Keratinocyte (primary cell): ENCODE data around the gene CACNA1H. TPM values are rescaled to one million over a fixed set of nuclear protein-coding genes. Genes with fewer than 3 reads are reported as not detected.

Experiments
- DNase-seq: peaks from one replicate; pipeline ENCODE4 v3.0.0-alpha.2; 2011; ENCODE audit warnings: low read depth, missing footprints, low spot score
- FAIRE-seq: peaks from 2 replicates; lab custom pipeline; 2011; peaks lifted over from hg19 to GRCh38; lab: Jason Lieb, UNC
- H2AFZ ChIP-seq: 2 replicates; pipeline ENCODE4 v1.6.0; 2012; ENCODE audit warnings: low read length, control low read depth, inconsistent platforms; ENCODE audit not compliant: control insufficient read depth
- H3K27ac ChIP-seq: 2 replicates; pipeline ENCODE4 v1.5.1; 2011; ENCODE audit warnings: low read length; ENCODE audit not compliant: control insufficient read depth, insufficient read depth
- H3K27me3 ChIP-seq: 3 replicates; pipeline ENCODE4 v1.6.0; 2011; ENCODE audit warnings: low read length; ENCODE audit not compliant: control insufficient read depth, insufficient read depth; ENCODE audit errors: extremely low read depth
- H3K36me3 ChIP-seq, 2 experiments: 2 replicates in 1 of 2; 3 replicates in 1 of 2; pipeline ENCODE4 v1.5.1; 2011; ENCODE audit warnings: low read length in 2 of 2, mild to moderate bottlenecking in 1 of 2; ENCODE audit not compliant: control insufficient read depth in 2 of 2, insufficient read depth in 2 of 2; ENCODE audit errors: extremely low read depth in 1 of 2
- H3K4me1 ChIP-seq: 3 replicates; pipeline ENCODE4 v1.5.1; 2011; ENCODE audit warnings: low read length; ENCODE audit not compliant: control insufficient read depth, insufficient read depth; ENCODE audit errors: extremely low read depth
- H3K4me2 ChIP-seq: 3 replicates; pipeline ENCODE4 v1.6.0; 2011; ENCODE audit warnings: low read depth, low read length; ENCODE audit not compliant: control insufficient read depth, insufficient read depth; ENCODE audit errors: extremely low read depth
- H3K4me3 ChIP-seq, 3 experiments: fragments of 200-600 bp in 1 of 3; sonication (generic) in 1 of 3; 2 replicates in 2 of 3; 3 replicates in 1 of 3; pipeline ENCODE4 v1.5.1; 2011 to 2016; ENCODE audit warnings: low read length in 3 of 3, mild to moderate bottlenecking in 3 of 3, control low read depth in 2 of 3, inconsistent platforms in 1 of 3, low read depth in 1 of 3, mixed read lengths in 1 of 3, mixed run types in 1 of 3, moderate library complexity in 1 of 3; ENCODE audit not compliant: control insufficient read depth in 2 of 3, insufficient read depth in 2 of 3; ENCODE audit errors: extremely low read depth in 1 of 3
- H3K79me2 ChIP-seq: 2 replicates; pipeline ENCODE4 v1.6.0; 2012; ENCODE audit warnings: low read length; ENCODE audit not compliant: control insufficient read depth, insufficient read depth
- H3K9ac ChIP-seq: 3 replicates; pipeline ENCODE4 v1.6.0; 2011; ENCODE audit warnings: low read length; ENCODE audit not compliant: control insufficient read depth, insufficient read depth; ENCODE audit errors: extremely low read depth
- H3K9me1 ChIP-seq: 3 replicates; pipeline ENCODE4 v1.6.0; 2011; ENCODE audit warnings: low read length; ENCODE audit not compliant: control insufficient read depth, insufficient read depth; ENCODE audit errors: extremely low read depth
- H3K9me3 ChIP-seq: 2 replicates; pipeline ENCODE4 v1.5.1; 2012; ENCODE audit warnings: low read depth, low read length; ENCODE audit not compliant: control insufficient read depth
- H4K20me1 ChIP-seq: 3 replicates; pipeline ENCODE4 v1.6.0; 2011; ENCODE audit warnings: low read length; ENCODE audit not compliant: control insufficient read depth, insufficient read depth; ENCODE audit errors: extremely low read depth
- EZH2 ChIP-seq: IDR thresholded peaks from one replicate; pipeline ENCODE4 v1.6.1; 2012; ENCODE audit warnings: inconsistent platforms, mild to moderate bottlenecking, low read length, moderate library complexity
- dilution Hi-C: fragments of 300-500 bp; cut with MboI; formaldehyde crosslinking; loops from one replicate; pipeline ENCODE4 v1.7.0; 2020; ENCODE audit warnings: low sequenced_read_pairs; ENCODE audit not compliant: extremely low pct_ligation_motif_present
- polyA plus RNA-seq, 5 experiments: library from polyadenylated mRNA; depleted of rRNA in 3 of 5; stranded (reverse) in 3 of 5; stranded (forward) in 1 of 5; unstranded in 1 of 5; fragments of >200 nt; gene quantifications; 1 replicate in 1 of 5; 2 replicates in 3 of 5; 3 replicates in 1 of 5; pipeline versions ENCODE4 v1.2.1 to v1.2.3, GENCODE V29; 2011 to 2012; ENCODE audit warnings: missing spikeins in 2 of 5, low read depth in 1 of 5, low replicate concordance in 1 of 5
- TF ChIP-seq, protein P1 (sequence below), 3 experiments: IDR thresholded peaks in 1 of 3; conservative IDR thresholded peaks in 1 of 3; optimal IDR thresholded peaks in 1 of 3; 2 replicates in 2 of 3; 3 replicates in 1 of 3; pipeline versions ENCODE3 to v1.5.1; 2011; ENCODE audit warnings: low read length in 3 of 3, mild to moderate bottlenecking in 3 of 3, moderate library complexity in 2 of 3, control low read depth in 1 of 3, inconsistent platforms in 1 of 3; ENCODE audit not compliant: insufficient read depth in 2 of 3; ENCODE audit errors: extremely low read depth in 1 of 3

CACNA1H gene
- polyA plus RNA-seq, 1 donor (not counting 4 experiments of a cell fraction or from before 2014, with no cell fraction given) = not detected

DNA sequence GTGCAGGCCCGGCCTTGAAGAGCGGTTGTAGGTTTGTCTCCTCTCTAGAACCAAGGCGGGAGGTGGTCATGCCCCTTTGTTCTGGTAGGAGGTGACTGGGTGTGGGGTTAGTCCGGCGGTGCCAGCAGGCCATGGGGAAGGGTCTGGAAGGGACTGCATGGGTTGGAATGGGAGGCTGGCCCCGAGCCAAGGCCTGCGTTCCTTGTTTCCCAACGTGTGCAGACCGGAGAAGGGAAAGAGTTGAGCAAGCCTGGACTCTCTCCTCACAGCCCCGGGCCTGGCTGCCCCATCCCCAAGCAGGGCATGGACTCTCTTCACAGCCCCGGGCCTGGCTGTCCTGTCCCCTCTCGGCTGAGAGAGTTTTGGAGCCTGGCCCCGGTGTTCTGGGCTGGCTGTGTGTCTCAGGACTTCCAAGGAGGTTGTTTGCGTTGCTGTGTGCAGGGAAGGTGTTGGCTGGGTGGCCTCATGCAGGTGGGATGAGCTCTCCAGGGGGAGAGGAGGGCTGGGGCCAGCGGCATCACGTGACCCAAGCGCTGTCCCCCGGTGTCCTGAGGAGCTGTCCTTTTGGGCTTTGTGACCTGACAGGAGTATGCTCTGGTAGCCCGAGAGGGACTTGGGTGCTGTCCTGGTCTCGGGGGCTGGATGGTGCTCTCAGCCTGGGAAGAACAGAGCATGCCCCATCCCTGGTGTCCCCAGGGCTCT, 2.6 kb downstream of the CACNA1H start:
- no peaks in the 10 kb centered on the region for H3K9me1 ChIP-seq
- H3K4me3 ChIP-seq = no peak overlapping the region
- no peak overlapping the region for H3K27ac ChIP-seq
- H3K9ac ChIP-seq = no peak overlapping the region
- H4K20me1 ChIP-seq = no peaks in the 10 kb centered on the region
- no peaks in the 10 kb centered on the region for H3K9me3 ChIP-seq
- H3K79me2 ChIP-seq = no peaks in the 10 kb centered on the region
- TF ChIP-seq EZH2 = no peak
- TF ChIP-seq, protein P1, sequence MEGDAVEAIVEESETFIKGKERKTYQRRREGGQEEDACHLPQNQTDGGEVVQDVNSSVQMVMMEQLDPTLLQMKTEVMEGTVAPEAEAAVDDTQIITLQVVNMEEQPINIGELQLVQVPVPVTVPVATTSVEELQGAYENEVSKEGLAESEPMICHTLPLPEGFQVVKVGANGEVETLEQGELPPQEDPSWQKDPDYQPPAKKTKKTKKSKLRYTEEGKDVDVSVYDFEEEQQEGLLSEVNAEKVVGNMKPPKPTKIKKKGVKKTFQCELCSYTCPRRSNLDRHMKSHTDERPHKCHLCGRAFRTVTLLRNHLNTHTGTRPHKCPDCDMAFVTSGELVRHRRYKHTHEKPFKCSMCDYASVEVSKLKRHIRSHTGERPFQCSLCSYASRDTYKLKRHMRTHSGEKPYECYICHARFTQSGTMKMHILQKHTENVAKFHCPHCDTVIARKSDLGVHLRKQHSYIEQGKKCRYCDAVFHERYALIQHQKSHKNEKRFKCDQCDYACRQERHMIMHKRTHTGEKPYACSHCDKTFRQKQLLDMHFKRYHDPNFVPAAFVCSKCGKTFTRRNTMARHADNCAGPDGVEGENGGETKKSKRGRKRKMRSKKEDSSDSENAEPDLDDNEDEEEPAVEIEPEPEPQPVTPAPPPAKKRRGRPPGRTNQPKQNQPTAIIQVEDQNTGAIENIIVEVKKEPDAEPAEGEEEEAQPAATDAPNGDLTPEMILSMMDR (optimal IDR thresholded peaks at IDR 0.05 in 1 of 3, IDR thresholded peaks at IDR 0.05 in 1 of 3, conservative IDR thresholded peaks at IDR 0.05 in 1 of 3; ENCODE audit: extremely low read depth in 1 of 3, insufficient read depth in 2 of 3, low read length in 3 of 3) = no peak
- dilution Hi-C loops = no loop called here
- H3K27me3 ChIP-seq = peaks cover 74% of the 10 kb centered on the region
- FAIRE-seq = no peak
- no peak overlapping the region for H2AFZ ChIP-seq
- H3K4me2 ChIP-seq = no peak overlapping the region
- H3K4me1 ChIP-seq = no peaks in the 10 kb centered on the region
- H3K36me3 ChIP-seq = no peaks in the 10 kb centered on the region
- DNase-seq = no peak

DNA sequence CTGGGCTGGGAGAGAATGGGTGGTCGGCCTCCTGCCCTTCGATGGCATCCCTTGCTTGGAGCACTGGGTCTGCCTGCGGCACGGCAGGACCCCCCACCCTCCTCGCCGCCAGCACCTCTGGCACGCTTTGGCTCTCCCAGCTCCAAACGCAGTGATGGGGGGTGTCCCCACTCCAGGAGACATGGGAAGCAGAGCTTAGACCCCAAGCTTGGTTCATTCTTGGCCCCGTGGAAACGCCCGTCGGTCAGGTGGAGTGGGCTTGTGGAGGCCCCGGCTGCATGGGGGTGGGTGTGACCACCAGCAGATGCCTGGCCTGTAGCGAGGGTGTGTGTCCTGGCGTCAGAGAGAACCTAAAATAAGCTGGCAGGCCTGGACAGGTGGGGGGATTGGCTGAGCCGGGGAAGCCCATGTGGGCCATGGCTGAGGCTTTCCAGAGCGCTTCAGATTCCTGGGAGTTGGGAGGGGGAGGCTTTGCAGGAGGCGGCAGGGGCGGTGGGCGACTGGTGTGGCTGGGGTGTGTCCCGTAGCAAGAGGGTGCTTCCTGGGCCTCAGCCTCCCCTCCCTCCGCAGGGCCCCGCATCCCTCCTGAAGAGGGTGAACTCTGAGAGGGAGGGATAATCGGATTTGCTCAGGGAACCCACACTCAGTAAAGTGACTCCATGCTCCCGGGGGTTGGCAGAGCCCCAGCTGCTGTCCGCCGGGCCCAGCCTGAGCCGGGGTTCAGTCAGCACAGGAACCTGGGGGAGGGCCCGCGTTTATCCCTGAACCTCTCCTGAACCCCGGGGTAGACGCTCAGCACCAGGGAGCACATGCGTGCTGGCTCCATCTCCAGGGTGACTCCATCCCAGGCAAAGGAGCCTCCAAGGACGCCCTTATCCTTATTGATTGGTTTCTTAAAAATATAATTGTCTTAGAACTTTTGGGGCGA, 3.4 kb downstream of the CACNA1H start:
- dilution Hi-C loops = no loop called here
- no peaks in the 10 kb centered on the region for H3K9me1 ChIP-seq
- no peaks in the 10 kb centered on the region for H3K36me3 ChIP-seq
- H3K9me3 ChIP-seq = no peaks in the 10 kb centered on the region
- H3K27me3 ChIP-seq = peaks cover 79% of the 10 kb centered on the region
- no peak overlapping the region for H3K4me3 ChIP-seq
- H3K79me2 ChIP-seq = no peaks in the 10 kb centered on the region
- no peak overlapping the region for H3K4me2 ChIP-seq
- no peak overlapping the region for H2AFZ ChIP-seq
- no peak overlapping the region for H3K27ac ChIP-seq
- no peaks in the 10 kb centered on the region for H3K4me1 ChIP-seq
- TF ChIP-seq, protein P1 (optimal IDR thresholded peaks at IDR 0.05 in 1 of 3, IDR thresholded peaks at IDR 0.05 in 1 of 3, conservative IDR thresholded peaks at IDR 0.05 in 1 of 3; ENCODE audit: extremely low read depth in 1 of 3, insufficient read depth in 2 of 3, low read length in 3 of 3) = no peak
- no peak for TF ChIP-seq EZH2
- no peak overlapping the region for H3K9ac ChIP-seq
- FAIRE-seq (no peak), DNase-seq (no peak)
- H4K20me1 ChIP-seq = no peaks in the 10 kb centered on the region
